ENCODE data around the gene SI.

SI gene

DNA sequence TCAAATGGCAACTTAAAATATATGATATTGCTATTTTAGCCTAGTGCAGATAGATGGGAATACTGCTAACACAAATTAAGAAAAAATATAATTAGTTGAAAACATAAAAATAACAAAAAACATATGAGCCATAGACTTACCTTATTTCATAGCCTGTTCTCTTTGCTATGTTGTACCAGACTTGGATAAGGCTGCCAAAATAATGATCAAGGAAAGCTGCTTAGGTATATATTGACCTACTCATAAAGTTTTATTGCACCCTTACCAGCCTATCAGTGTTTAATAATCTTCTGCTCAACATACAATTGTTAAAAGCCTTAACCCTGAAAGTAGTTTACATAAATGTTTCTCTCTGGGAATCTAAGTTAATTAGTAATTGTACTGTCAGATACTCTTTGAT, at the start of gene SI:
TSS of gene SI (minus strand) at position 204 of the 400 bp plus-strand sequence. CDS start 2,484 bp downstream, outside the sequence.
- Histone ChIP-seq H3K4me3 (ENCODE audit: low read length) (no peak within 1 kb of the TSS), H3K9me3 (ENCODE audit: control insufficient read depth, low read length) (no peaks in the 10 kb centered on the region), H3K27me3 (ENCODE audit: control insufficient read depth, insufficient read depth, low read length) (no peaks in the 10 kb centered on the region), H3K36me3 (ENCODE audit: control insufficient read depth, insufficient read depth, low read length) (no peaks in the 10 kb centered on the region), H3K4me1 (ENCODE audit: control insufficient read depth, insufficient read depth, low read length) (peaks cover 4% of the 10 kb centered on the region), H3K9ac (ENCODE audit: low read length) (no peak within 1 kb of the TSS)

DNA sequence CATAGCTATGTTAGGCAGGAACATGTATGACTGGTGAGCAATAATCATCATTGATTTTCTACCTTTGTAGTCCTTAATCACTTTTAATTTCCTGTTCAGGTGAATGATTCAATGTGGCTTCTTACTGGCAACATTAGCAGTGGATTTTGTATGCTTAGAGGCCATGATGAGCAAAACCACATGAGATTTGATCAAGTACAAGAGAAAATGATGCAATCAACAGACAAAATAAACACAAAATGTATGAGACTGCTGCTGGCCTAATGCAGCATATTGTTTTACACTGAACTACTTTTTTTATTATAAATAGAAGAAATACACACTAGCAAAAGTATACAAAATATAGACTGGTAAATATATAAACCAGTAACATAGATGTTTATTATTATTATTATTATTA, 47.5 kb upstream of the SI start:
- H3K4me3 ChIP-seq (ENCODE audit: low read length): no peak overlapping the region
- H3K36me3 ChIP-seq (ENCODE audit: control insufficient read depth, insufficient read depth, low read length): no peaks in the 10 kb centered on the region
- no peaks in the 10 kb centered on the region for H3K9me3 ChIP-seq (ENCODE audit: control insufficient read depth, low read length)
- peaks cover 4% of the 10 kb centered on the region for H3K4me1 ChIP-seq (ENCODE audit: control insufficient read depth, insufficient read depth, low read length)
- H3K27me3 ChIP-seq (ENCODE audit: control insufficient read depth, insufficient read depth, low read length): no peaks in the 10 kb centered on the region
- no peak overlapping the region for H3K9ac ChIP-seq (ENCODE audit: low read length)

- no peaks in the 10 kb centered on the region for H3K9me3 ChIP-seq (ENCODE audit: control insufficient read depth, low read length)
- no peaks in the 10 kb centered on the region for H3K4me1 ChIP-seq (ENCODE audit: control insufficient read depth, insufficient read depth, low read length)
- no peak overlapping the region for H3K4me3 ChIP-seq (ENCODE audit: low read length)
- H3K9ac ChIP-seq (ENCODE audit: low read length): no peak overlapping the region
- H3K36me3 ChIP-seq (ENCODE audit: control insufficient read depth, insufficient read depth, low read length): no peaks in the 10 kb centered on the region
- H3K27me3 ChIP-seq (ENCODE audit: control insufficient read depth, insufficient read depth, low read length): no peaks in the 10 kb centered on the region
Observed at GRCh38 chr3:165111401-165111800, 33.1 kb upstream of the SI start.

GRCh38 chr3:165103616-165104015, 25.3 kb upstream of the SI start:
- H3K27me3 ChIP-seq (ENCODE audit: control insufficient read depth, insufficient read depth, low read length): no peaks in the 10 kb centered on the region
- H3K9ac ChIP-seq (ENCODE audit: low read length): no peak overlapping the region
- H3K4me3 ChIP-seq (ENCODE audit: low read length): no peak overlapping the region
- no peaks in the 10 kb centered on the region for H3K4me1 ChIP-seq (ENCODE audit: control insufficient read depth, insufficient read depth, low read length)
- no peaks in the 10 kb centered on the region for H3K9me3 ChIP-seq (ENCODE audit: control insufficient read depth, low read length)
- no peaks in the 10 kb centered on the region for H3K36me3 ChIP-seq (ENCODE audit: control insufficient read depth, insufficient read depth, low read length)

DNA sequence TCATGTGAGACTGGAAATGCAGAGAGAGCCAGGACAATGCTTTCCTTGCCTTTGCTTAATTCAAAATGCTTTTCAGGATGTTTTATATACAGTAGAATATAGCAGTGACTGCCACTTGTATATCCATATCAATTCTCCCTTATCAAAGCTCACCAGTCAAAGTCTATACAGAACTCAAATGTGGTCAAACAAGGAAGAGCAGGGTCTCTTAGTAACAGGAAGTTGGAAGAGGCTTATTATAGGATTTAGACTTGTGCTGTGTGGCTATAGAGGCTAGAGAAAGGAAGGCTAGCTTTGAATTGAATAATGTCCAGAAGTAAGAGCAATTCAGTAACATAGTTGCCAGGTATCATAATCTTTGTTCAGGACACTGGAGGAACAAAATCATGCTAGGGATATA, 4.4 kb upstream of the SI start:
- Histone ChIP-seq H3K36me3 (ENCODE audit: control insufficient read depth, insufficient read depth, low read length) (no peaks in the 10 kb centered on the region), H3K9ac (ENCODE audit: low read length) (no peak overlapping the region), H3K4me3 (ENCODE audit: low read length) (no peak overlapping the region)

GRCh38 chr3:165081183-165081582, 2.9 kb upstream of the SI start:
- Histone ChIP-seq H3K36me3 (ENCODE audit: control insufficient read depth, insufficient read depth, low read length) (no peaks in the 10 kb centered on the region), H3K9ac (ENCODE audit: low read length) (no peak overlapping the region)

More for the DNA sequence above, 4.4 kb upstream of the SI start:
- Histone ChIP-seq H3K27me3 (ENCODE audit: control insufficient read depth, insufficient read depth, low read length) (no peaks in the 10 kb centered on the region), H3K4me1 (ENCODE audit: control insufficient read depth, insufficient read depth, low read length) (peaks cover 4% of the 10 kb centered on the region), H3K9me3 (ENCODE audit: control insufficient read depth, low read length) (no peaks in the 10 kb centered on the region)

DNA sequence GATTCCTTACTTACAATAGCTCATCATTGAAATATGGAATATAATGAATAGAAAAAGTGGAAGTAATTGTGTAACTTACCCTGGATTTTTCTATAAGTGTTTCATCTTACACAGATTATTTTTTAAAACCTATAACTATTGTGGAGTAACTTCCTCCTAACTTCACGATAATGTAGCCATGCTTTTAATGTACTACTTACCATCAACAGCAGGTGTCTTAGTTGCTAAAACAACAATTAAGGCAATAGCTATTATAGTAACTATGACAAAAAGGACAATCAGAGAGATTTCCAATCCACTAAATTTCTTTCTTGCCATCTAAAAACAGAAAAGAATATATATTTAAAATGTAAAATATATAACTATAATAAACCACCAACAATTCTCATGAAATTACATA, 2.6 kb downstream of the SI start:
- H3K36me3 ChIP-seq (ENCODE audit: control insufficient read depth, insufficient read depth, low read length): no peaks in the 10 kb centered on the region
- no peak overlapping the region for H3K4me3 ChIP-seq (ENCODE audit: low read length)
- no peaks in the 10 kb centered on the region for H3K9me3 ChIP-seq (ENCODE audit: control insufficient read depth, low read length)
- H3K27me3 ChIP-seq (ENCODE audit: control insufficient read depth, insufficient read depth, low read length): no peaks in the 10 kb centered on the region
- H3K9ac ChIP-seq (ENCODE audit: low read length): no peak overlapping the region
- no peaks in the 10 kb centered on the region for H3K4me1 ChIP-seq (ENCODE audit: control insufficient read depth, insufficient read depth, low read length)

More at GRCh38 chr3:165081183-165081582, 2.9 kb upstream of the SI start:
- H3K4me3 ChIP-seq (ENCODE audit: low read length): no peak overlapping the region
- peaks cover 4% of the 10 kb centered on the region for H3K4me1 ChIP-seq (ENCODE audit: control insufficient read depth, insufficient read depth, low read length)
- no peaks in the 10 kb centered on the region for H3K27me3 ChIP-seq (ENCODE audit: control insufficient read depth, insufficient read depth, low read length)
- H3K9me3 ChIP-seq (ENCODE audit: control insufficient read depth, low read length): no peaks in the 10 kb centered on the region

DNA sequence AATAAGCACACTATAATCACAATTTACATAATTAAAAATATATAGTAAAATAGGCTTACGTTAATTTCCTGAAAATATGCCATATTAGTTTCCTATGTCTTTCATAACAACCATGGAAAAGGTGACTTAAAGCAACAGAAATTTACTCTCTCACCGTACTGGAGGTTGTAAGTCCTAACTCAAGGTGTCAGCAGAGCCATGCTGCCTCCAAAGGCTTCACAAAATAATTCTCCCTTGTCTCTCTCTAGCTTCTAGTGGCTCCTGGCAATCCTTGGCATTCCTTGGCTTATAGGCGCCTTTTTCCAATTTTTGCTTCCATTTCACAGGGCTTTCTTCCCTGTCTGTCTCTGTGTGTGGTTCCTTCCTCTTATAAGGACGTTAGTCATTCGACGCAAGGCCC, 7.6 kb downstream of the SI start:
- no peaks in the 10 kb centered on the region for H3K36me3 ChIP-seq (ENCODE audit: control insufficient read depth, insufficient read depth, low read length)
- H3K4me3 ChIP-seq (ENCODE audit: low read length): no peak overlapping the region
- no peak overlapping the region for H3K9ac ChIP-seq (ENCODE audit: low read length)
- H3K27me3 ChIP-seq (ENCODE audit: control insufficient read depth, insufficient read depth, low read length): no peaks in the 10 kb centered on the region
- no peaks in the 10 kb centered on the region for H3K9me3 ChIP-seq (ENCODE audit: control insufficient read depth, low read length)
- H3K4me1 ChIP-seq (ENCODE audit: control insufficient read depth, insufficient read depth, low read length): no peaks in the 10 kb centered on the region

DNA sequence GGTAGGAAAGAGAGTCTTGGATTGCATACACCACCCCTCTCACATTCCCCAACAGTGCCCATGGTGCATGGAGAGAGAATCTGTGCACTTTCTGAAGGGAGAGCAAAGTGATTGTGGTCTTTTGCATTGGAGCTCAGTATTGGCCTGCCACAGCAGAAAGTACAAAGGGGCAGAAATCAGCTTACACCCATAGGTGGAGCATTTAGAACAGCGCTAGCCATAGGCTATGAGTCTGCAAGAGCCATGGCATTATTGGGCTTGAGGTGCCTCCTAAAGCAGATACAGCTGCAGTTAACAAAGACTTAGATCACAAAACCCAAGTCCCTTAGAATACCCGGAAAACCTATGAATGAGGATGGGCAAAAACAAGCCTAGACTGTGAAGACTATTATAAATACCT, 21.8 kb downstream of the SI start:
- no peaks in the 10 kb centered on the region for H3K4me1 ChIP-seq (ENCODE audit: control insufficient read depth, insufficient read depth, low read length)
- no peak overlapping the region for H3K9ac ChIP-seq (ENCODE audit: low read length)

GRCh38 chr3:165040186-165040585, 38.1 kb downstream of the SI start:
- Histone ChIP-seq H3K9ac (ENCODE audit: low read length) (no peak overlapping the region), H3K4me3 (ENCODE audit: low read length) (no peak overlapping the region), H3K36me3 (ENCODE audit: control insufficient read depth, insufficient read depth, low read length) (no peaks in the 10 kb centered on the region), H3K4me1 (ENCODE audit: control insufficient read depth, insufficient read depth, low read length) (no peaks in the 10 kb centered on the region), H3K9me3 (ENCODE audit: control insufficient read depth, low read length) (no peaks in the 10 kb centered on the region), H3K27me3 (ENCODE audit: control insufficient read depth, insufficient read depth, low read length) (no peaks in the 10 kb centered on the region)

More for the DNA sequence above, 21.8 kb downstream of the SI start:
- no peaks in the 10 kb centered on the region for H3K36me3 ChIP-seq (ENCODE audit: control insufficient read depth, insufficient read depth, low read length)
- H3K9me3 ChIP-seq (ENCODE audit: control insufficient read depth, low read length): no peaks in the 10 kb centered on the region
- H3K27me3 ChIP-seq (ENCODE audit: control insufficient read depth, insufficient read depth, low read length): no peaks in the 10 kb centered on the region
- H3K4me3 ChIP-seq (ENCODE audit: low read length): no peak overlapping the region

- Histone ChIP-seq H3K36me3 (ENCODE audit: control insufficient read depth, insufficient read depth, low read length) (no peaks in the 10 kb centered on the region), H3K9me3 (ENCODE audit: control insufficient read depth, low read length) (no peaks in the 10 kb centered on the region), H3K4me3 (ENCODE audit: low read length) (no peak overlapping the region), H3K9ac (ENCODE audit: low read length) (no peak overlapping the region), H3K4me1 (ENCODE audit: control insufficient read depth, insufficient read depth, low read length) (no peaks in the 10 kb centered on the region), H3K27me3 (ENCODE audit: control insufficient read depth, insufficient read depth, low read length) (no peaks in the 10 kb centered on the region)
Observed at GRCh38 chr3:165011557-165011956, 66.7 kb downstream of the SI start.

GRCh38 chr3:164984947-164985346, 93.3 kb downstream of the SI start:
- H3K9me3 ChIP-seq (ENCODE audit: control insufficient read depth, low read length): no peaks in the 10 kb centered on the region
- no peak overlapping the region for H3K4me3 ChIP-seq (ENCODE audit: low read length)
- H3K27me3 ChIP-seq (ENCODE audit: control insufficient read depth, insufficient read depth, low read length): no peaks in the 10 kb centered on the region
- no peaks in the 10 kb centered on the region for H3K4me1 ChIP-seq (ENCODE audit: control insufficient read depth, insufficient read depth, low read length)
- no peaks in the 10 kb centered on the region for H3K36me3 ChIP-seq (ENCODE audit: control insufficient read depth, insufficient read depth, low read length)
- no peak overlapping the region for H3K9ac ChIP-seq (ENCODE audit: low read length)

DNA sequence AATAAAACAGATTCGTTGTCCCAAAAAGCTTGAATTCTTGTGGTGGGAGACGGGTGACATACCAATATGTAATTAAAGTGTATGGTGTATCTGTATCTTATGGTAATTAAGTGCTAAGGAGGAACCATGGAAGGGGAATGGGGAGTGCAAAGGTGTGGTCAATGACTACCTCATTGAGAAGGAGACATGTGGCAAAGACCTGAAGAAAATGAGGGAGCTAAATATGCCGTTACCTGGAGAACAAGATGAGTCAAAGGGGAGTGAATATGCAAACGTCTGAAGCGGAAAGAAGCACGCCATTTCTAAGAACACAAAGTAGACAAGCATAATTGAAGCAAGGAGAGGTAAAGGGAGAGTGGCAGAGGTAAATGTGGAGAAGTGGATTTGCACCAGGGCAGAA, 115.7 kb downstream of the SI start:
- Histone ChIP-seq H3K36me3 (ENCODE audit: control insufficient read depth, insufficient read depth, low read length) (no peaks in the 10 kb centered on the region), H3K9me3 (ENCODE audit: control insufficient read depth, low read length) (no peaks in the 10 kb centered on the region), H3K27me3 (ENCODE audit: control insufficient read depth, insufficient read depth, low read length) (no peaks in the 10 kb centered on the region), H3K4me1 (ENCODE audit: control insufficient read depth, insufficient read depth, low read length) (no peaks in the 10 kb centered on the region), H3K9ac (ENCODE audit: low read length) (no peak overlapping the region), H3K4me3 (ENCODE audit: low read length) (no peak overlapping the region)
